Smooth muscle cell (in vitro differentiated cells): ENCODE data around the gene TRAIP. TPM values are rescaled to one million over a fixed set of nuclear protein-coding genes. Genes with fewer than 3 reads are reported as not detected.

ENCODE experiments used
- DNase-seq: peaks from one replicate; lab custom pipeline; 2025; ENCODE audit not compliant: unreplicated experiment; lab: John Stamatoyannopoulos, UW
- H2AFZ ChIP-seq: fragments of 200-600 bp; sonication (generic); 2 replicates; pipeline ENCODE4 v1.6.0; 2016; ENCODE audit warnings: antibody characterized with exemption, low read depth, mild to moderate bottlenecking
- H3F3A ChIP-seq: fragments of 200-600 bp; sonication (generic); 2 replicates; pipeline ENCODE4 v1.6.0; 2017; ENCODE audit warnings: antibody characterized with exemption, low read depth
- H3K27ac ChIP-seq: fragments of 200-600 bp; sonication (generic); 2 replicates; pipeline ENCODE4 v1.5.1; 2016; ENCODE audit warnings: low read depth, mild to moderate bottlenecking
- H3K27me3 ChIP-seq: fragments of 200-600 bp; sonication (generic); 2 replicates; pipeline ENCODE4 v1.6.1; 2016; ENCODE audit warnings: low read depth, mild to moderate bottlenecking
- H3K36me3 ChIP-seq: fragments of 200-600 bp; sonication (generic); 2 replicates; pipeline ENCODE4 v1.5.1; 2016; ENCODE audit warnings: low read depth
- H3K4me1 ChIP-seq: fragments of 200-600 bp; sonication (generic); 2 replicates; pipeline ENCODE4 v1.5.1; 2016; ENCODE audit warnings: low read depth
- H3K4me2 ChIP-seq: fragments of 200-600 bp; sonication (generic); 2 replicates; pipeline ENCODE4 v1.6.0; 2016; ENCODE audit warnings: mild to moderate bottlenecking
- H3K4me3 ChIP-seq: fragments of 200-600 bp; sonication (generic); 2 replicates; pipeline ENCODE4 v1.5.1; 2016; ENCODE audit warnings: mild to moderate bottlenecking
- H3K79me2 ChIP-seq: fragments of 200-600 bp; sonication (generic); 2 replicates; pipeline ENCODE4 v1.6.0; 2016; ENCODE audit warnings: low read depth, mild to moderate bottlenecking
- H3K9ac ChIP-seq: fragments of 200-600 bp; sonication (generic); 2 replicates; pipeline ENCODE4 v1.6.0; 2016; ENCODE audit warnings: low read depth
- H3K9me3 ChIP-seq: fragments of 200-600 bp; sonication (generic); replicated peaks from 2 replicates; pipeline ENCODE4 v1.5.1; 2016; ENCODE audit warnings: low read depth
- H4K20me1 ChIP-seq: fragments of 200-600 bp; sonication (generic); 2 replicates; pipeline ENCODE4 v1.6.0; 2016; ENCODE audit warnings: low read depth
- whole genome bisulfite sequencing: methylation state at CpG from one replicate; pipeline ENCODE4 v1.1.7; 2016; ENCODE audit warnings: low lambda C conversion rate; 5-methylcytosine and 5-hydroxymethylcytosine counted together
- microRNA-seq: library from miRNA; unstranded; fragments of <30 nt; microRNA quantifications from one replicate; pipeline ENCODE4, GENCODE V29; 2016; ENCODE audit warnings: borderline number of aligned reads
- polyA plus RNA-seq: library from polyadenylated mRNA; unstranded; fragments of >200 nt; fragmentation: Nextera tagmentation; extraction: Ambion mirVana; gene quantifications from 2 replicates; pipeline ENCODE4 v1.2.1, GENCODE V29; 2016
- small RNA-seq: library from RNA; depleted of rRNA; stranded (forward); fragments of <200 nt; gene quantifications from one replicate; pipeline ENCODE3, GENCODE V24; 2014
- total RNA-seq: library from RNA; depleted of rRNA; stranded (reverse); fragments of >200 nt; gene quantifications from 2 replicates; pipeline ENCODE4 v1.2.3, GENCODE V29; 2014
- TF ChIP-seq, protein P1 (sequence below): fragments of 200-600 bp; sonication (generic); IDR thresholded peaks from 2 replicates; pipeline ENCODE4 v1.5.1; 2017; ENCODE audit warnings: borderline replicate concordance, mild to moderate bottlenecking, antibody characterized with exemption; ENCODE audit not compliant: insufficient read depth, poor library complexity, severe bottlenecking

The TRAIP gene
- total and polyA plus RNA-seq, 2 experiments from 2014 or later: 1.1 to 3.3 TPM

GRCh38 chr3:49780080-49780974 lies 76.0 kb downstream of the TRAIP start:
- 91% methylated on average over 4 of the region's 4 CpGs for WGBS
- Histone ChIP-seq H3K79me2 (peaks cover 99% of the 10 kb centered on the region), H3F3A (no peaks in the 10 kb centered on the region), H3K9me3 (no peaks in the 10 kb centered on the region), H3K4me3 (no peak overlapping the region), H2AFZ (no peak overlapping the region), H3K27me3 (no peaks in the 10 kb centered on the region), H3K9ac (no peak overlapping the region), H3K36me3 (no peaks in the 10 kb centered on the region), H3K4me1 (peaks cover 15% of the 10 kb centered on the region), H3K4me2 (no peak overlapping the region), H4K20me1 (peaks cover 79% of the 10 kb centered on the region), H3K27ac (no peak overlapping the region)
- DNase-seq: no peak
- TF ChIP-seq, protein P1, sequence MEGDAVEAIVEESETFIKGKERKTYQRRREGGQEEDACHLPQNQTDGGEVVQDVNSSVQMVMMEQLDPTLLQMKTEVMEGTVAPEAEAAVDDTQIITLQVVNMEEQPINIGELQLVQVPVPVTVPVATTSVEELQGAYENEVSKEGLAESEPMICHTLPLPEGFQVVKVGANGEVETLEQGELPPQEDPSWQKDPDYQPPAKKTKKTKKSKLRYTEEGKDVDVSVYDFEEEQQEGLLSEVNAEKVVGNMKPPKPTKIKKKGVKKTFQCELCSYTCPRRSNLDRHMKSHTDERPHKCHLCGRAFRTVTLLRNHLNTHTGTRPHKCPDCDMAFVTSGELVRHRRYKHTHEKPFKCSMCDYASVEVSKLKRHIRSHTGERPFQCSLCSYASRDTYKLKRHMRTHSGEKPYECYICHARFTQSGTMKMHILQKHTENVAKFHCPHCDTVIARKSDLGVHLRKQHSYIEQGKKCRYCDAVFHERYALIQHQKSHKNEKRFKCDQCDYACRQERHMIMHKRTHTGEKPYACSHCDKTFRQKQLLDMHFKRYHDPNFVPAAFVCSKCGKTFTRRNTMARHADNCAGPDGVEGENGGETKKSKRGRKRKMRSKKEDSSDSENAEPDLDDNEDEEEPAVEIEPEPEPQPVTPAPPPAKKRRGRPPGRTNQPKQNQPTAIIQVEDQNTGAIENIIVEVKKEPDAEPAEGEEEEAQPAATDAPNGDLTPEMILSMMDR: no peak

- no peak overlapping the region for H3K4me2 ChIP-seq
- H3K27me3 ChIP-seq: no peaks in the 10 kb centered on the region
- H4K20me1 ChIP-seq: peaks cover 87% of the 10 kb centered on the region
- H3K4me1 ChIP-seq: peaks cover 8% of the 10 kb centered on the region
- no peaks in the 10 kb centered on the region for H3K36me3 ChIP-seq
- H3K9me3 ChIP-seq: no peaks in the 10 kb centered on the region
- H3K9ac ChIP-seq: no peak overlapping the region
- H3F3A ChIP-seq: no peaks in the 10 kb centered on the region
- H3K27ac ChIP-seq: no peak overlapping the region
- no peak for DNase-seq
- no peak overlapping the region for H3K4me3 ChIP-seq
- WGBS: 99% methylated on average over 5 of the region's 5 CpGs
- H3K79me2 ChIP-seq: peaks cover 99% of the 10 kb centered on the region
- TF ChIP-seq, protein P1: no peak
- no peak overlapping the region for H2AFZ ChIP-seq
Measured at GRCh38 chr3:49779358-49780079, 76.8 kb downstream of the TRAIP start.

Small RNA genes within 50 kb of the gene (microRNA-seq; reads per million reads assigned to microRNA genes)
- gene MIR5193: 1.8 reads per million

Small RNA genes within 50 kb of the gene (small RNA-seq; reads per million reads assigned to genes)
- gene RN7SL217P: not detected

Other genes with a start within 250 kb of the TRAIP start
- gene APEH, start 182.2 kb downstream of the TRAIP start, total RNA-seq: 53.1 and 69.4 TPM in 2 replicates
- 91.7 and 104 TPM in 2 replicates for gene APEH, start 182.2 kb downstream of the TRAIP start, polyA plus RNA-seq
- 15.4 and 18.7 TPM in 2 replicates for gene MST1, start 167.1 kb downstream of the TRAIP start, total RNA-seq
- gene MST1, start 167.1 kb downstream of the TRAIP start, polyA plus RNA-seq: 22.9 and 28.5 TPM in 2 replicates
- 15.8 and 17.3 TPM in 2 replicates for gene RNF123, start 167.0 kb downstream of the TRAIP start, total RNA-seq
- 23.9 and 37.8 TPM in 2 replicates for gene RNF123, start 167.0 kb downstream of the TRAIP start, polyA plus RNA-seq
- gene AMIGO3, start 136.9 kb downstream of the TRAIP start, total RNA-seq: 2.8 and 2.9 TPM in 2 replicates
- 2.2 and 2.4 TPM in 2 replicates for gene AMIGO3, start 136.9 kb downstream of the TRAIP start, polyA plus RNA-seq
- 21.1 and 21.3 TPM in 2 replicates for gene GMPPB, start 132.6 kb downstream of the TRAIP start, total RNA-seq
- 68.3 and 74.8 TPM in 2 replicates for gene GMPPB, start 132.6 kb downstream of the TRAIP start, polyA plus RNA-seq
- 26.8 and 31.1 TPM in 2 replicates for gene IP6K1, start 70.0 kb downstream of the TRAIP start, total RNA-seq
- gene IP6K1, start 70.0 kb downstream of the TRAIP start, polyA plus RNA-seq: 23.0 and 24.6 TPM in 2 replicates
- gene CDHR4, start 56.7 kb downstream of the TRAIP start, total RNA-seq: 0.31 and 4.8 TPM in 2 replicates
- gene CDHR4, start 56.7 kb downstream of the TRAIP start, polyA plus RNA-seq: 0.84 TPM in 1 of 2 replicates, not detected in the other
- gene INKA1, start 53.3 kb downstream of the TRAIP start, total RNA-seq: 2.5 and 4.1 TPM in 2 replicates
- gene INKA1, start 53.3 kb downstream of the TRAIP start, polyA plus RNA-seq: 7.3 and 8.1 TPM in 2 replicates
- gene UBA7, start 42.6 kb downstream of the TRAIP start, total RNA-seq: 0.94 and 6.9 TPM in 2 replicates
- 6.6 and 10.3 TPM in 2 replicates for gene UBA7, start 42.6 kb downstream of the TRAIP start, polyA plus RNA-seq
- not detected in 2 replicates for gene CAMKV, start 13.3 kb upstream of the TRAIP start, total RNA-seq
- gene CAMKV, start 13.3 kb upstream of the TRAIP start, polyA plus RNA-seq: not detected in 2 replicates
- gene MST1R, start 47.3 kb upstream of the TRAIP start, total RNA-seq: 0.63 TPM in 1 of 2 replicates, not detected in the other
- 0.28 and 0.59 TPM in 2 replicates for gene MST1R, start 47.3 kb upstream of the TRAIP start, polyA plus RNA-seq
- gene MON1A, start 73.2 kb upstream of the TRAIP start, total RNA-seq: 4.1 and 9.0 TPM in 2 replicates
- 8.3 and 9.8 TPM in 2 replicates for gene MON1A, start 73.2 kb upstream of the TRAIP start, polyA plus RNA-seq
- 42.4 and 45.6 TPM in 2 replicates for gene RBM6, start 83.6 kb upstream of the TRAIP start, total RNA-seq
- gene RBM6, start 83.6 kb upstream of the TRAIP start, polyA plus RNA-seq: 41.7 and 51.2 TPM in 2 replicates
- gene RBM5, start 232.4 kb upstream of the TRAIP start, total RNA-seq: 151 and 177 TPM in 2 replicates
- gene RBM5, start 232.4 kb upstream of the TRAIP start, polyA plus RNA-seq: 56.0 and 67.6 TPM in 2 replicates